GM21737 (cell line): ENCODE measurements around the gene CORO7.
"Not testable (repeated sequence)": the region's sequence is repeated elsewhere in the genome, so short reads cannot be mapped to it uniquely, and the experiment has no call there.

ENCODE experiments used
- ATAC-seq: cut with Tn5 transposase; IDR thresholded peaks from one replicate; pipeline ENCODE4 v1.9.1; 2021; ENCODE audit warnings: mild to moderate bottlenecking, moderate library complexity; ENCODE audit not compliant: unreplicated experiment

CORO7 gene

GRCh38 chr16:4403133-4403949 lies 13.1 kb downstream of the CORO7 start:
- no peak for ATAC-seq

- ATAC-seq: no peak
These were observed 13.8 kb downstream of the CORO7 start for GRCh38 chr16:4402439-4403132.

- no peak for ATAC-seq
These were observed 14.9 kb downstream of the CORO7 start for GRCh38 chr16:4401510-4401909.

GRCh38 chr16:4401094-4401501 lies 15.3 kb downstream of the CORO7 start:
- ATAC-seq: no peak

- ATAC-seq: no peak
These were observed 17.2 kb downstream of the CORO7 start for GRCh38 chr16:4399001-4399730.

GRCh38 chr16:4395055-4395726 lies 21.2 kb downstream of the CORO7 start:
- no peak for ATAC-seq

GRCh38 chr16:4393850-4394249 lies 22.5 kb downstream of the CORO7 start:
- not testable (repeated sequence) for ATAC-seq

GRCh38 chr16:4393240-4393600 lies 23.2 kb downstream of the CORO7 start:
- ATAC-seq: no peak

- ATAC-seq: no peak
These were observed 23.8 kb downstream of the CORO7 start for GRCh38 chr16:4392382-4393239.

- no peak for ATAC-seq
These were observed 24.6 kb downstream of the CORO7 start for GRCh38 chr16:4391631-4392381.

GRCh38 chr16:4390266-4391260 lies 25.8 kb downstream of the CORO7 start:
- ATAC-seq: no peak

GRCh38 chr16:4389051-4389955 lies 27.1 kb downstream of the CORO7 start:
- ATAC-seq: no peak

GRCh38 chr16:4388271-4389021 lies 27.9 kb downstream of the CORO7 start:
- no peak for ATAC-seq

GRCh38 chr16:4387781-4388180 lies 28.6 kb downstream of the CORO7 start:
- no peak for ATAC-seq

- no peak for ATAC-seq
These were observed 29.3 kb downstream of the CORO7 start for GRCh38 chr16:4386951-4387565.

GRCh38 chr16:4386451-4386805 lies 30.0 kb downstream of the CORO7 start:
- no peak for ATAC-seq
